Subcutaneous adipose tissue (tissue), 4 donors: ENCODE results near the gene SYNDIG1. TPM values are rescaled to one million over a fixed set of nuclear protein-coding genes. Genes with fewer than 3 reads are reported as not detected.

ENCODE experiments used
- total RNA-seq, 4 donors: library from RNA; depleted of rRNA; stranded (reverse); fragments of >200 nt; gene quantifications; one replicate each; pipeline ENCODE4 v1.1.0, GENCODE V29; 2016
- TF ChIP-seq, protein P1 (sequence below): fragments of 450-650 bp; IDR thresholded peaks from one replicate; pipeline ENCODE4 v1.5.1; 2016; ENCODE audit warnings: low read depth, mild to moderate bottlenecking, control low read depth, antibody characterized with exemption, moderate library complexity

SYNDIG1 gene
- total RNA-seq, 4 donors from 2014 or later: 0.17 to 1.5 TPM; not detected in 2

DNA sequence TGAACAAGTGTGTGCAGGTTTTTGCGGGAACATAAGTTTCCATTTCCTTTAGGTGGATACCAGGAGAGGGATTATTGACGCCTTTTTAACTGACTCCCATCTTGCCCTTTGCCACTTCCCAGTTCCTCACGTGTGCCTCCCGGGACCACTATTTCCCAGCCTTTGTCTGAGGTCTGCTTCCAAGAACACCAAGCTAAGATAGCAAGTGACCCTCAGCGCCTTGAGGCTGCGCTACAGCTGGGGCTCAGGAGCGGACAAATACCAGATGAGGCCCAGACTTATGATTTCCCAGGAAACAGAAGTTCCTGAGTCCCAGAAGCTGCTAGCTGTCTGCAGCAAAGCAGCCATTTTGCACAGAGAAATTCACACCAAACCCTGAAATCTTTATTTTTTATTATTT lies 216.7 kb downstream of the SYNDIG1 start:
- TF ChIP-seq, protein P1, sequence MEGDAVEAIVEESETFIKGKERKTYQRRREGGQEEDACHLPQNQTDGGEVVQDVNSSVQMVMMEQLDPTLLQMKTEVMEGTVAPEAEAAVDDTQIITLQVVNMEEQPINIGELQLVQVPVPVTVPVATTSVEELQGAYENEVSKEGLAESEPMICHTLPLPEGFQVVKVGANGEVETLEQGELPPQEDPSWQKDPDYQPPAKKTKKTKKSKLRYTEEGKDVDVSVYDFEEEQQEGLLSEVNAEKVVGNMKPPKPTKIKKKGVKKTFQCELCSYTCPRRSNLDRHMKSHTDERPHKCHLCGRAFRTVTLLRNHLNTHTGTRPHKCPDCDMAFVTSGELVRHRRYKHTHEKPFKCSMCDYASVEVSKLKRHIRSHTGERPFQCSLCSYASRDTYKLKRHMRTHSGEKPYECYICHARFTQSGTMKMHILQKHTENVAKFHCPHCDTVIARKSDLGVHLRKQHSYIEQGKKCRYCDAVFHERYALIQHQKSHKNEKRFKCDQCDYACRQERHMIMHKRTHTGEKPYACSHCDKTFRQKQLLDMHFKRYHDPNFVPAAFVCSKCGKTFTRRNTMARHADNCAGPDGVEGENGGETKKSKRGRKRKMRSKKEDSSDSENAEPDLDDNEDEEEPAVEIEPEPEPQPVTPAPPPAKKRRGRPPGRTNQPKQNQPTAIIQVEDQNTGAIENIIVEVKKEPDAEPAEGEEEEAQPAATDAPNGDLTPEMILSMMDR: no peak

DNA sequence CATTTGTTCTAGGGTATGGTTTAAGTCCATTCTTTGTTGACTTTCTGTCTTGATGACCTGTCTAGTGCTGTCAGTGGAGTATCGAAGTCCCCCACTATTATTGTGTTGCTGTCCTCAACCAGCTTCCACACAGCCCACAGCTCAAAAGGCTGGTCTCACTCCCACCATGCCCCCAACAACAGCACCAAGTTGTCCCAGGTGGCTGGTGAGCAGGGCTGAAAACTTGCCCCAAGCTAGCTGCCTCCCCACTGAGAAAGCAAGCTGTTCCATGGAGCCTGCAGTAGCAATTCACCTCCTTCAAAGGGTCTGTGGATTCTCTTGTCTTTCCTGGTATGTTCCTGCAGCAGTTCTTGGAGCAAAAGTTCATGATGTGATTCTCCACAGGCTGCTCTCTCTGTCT lies 221.0 kb downstream of the SYNDIG1 start:
- TF ChIP-seq, protein P1: no peak

DNA sequence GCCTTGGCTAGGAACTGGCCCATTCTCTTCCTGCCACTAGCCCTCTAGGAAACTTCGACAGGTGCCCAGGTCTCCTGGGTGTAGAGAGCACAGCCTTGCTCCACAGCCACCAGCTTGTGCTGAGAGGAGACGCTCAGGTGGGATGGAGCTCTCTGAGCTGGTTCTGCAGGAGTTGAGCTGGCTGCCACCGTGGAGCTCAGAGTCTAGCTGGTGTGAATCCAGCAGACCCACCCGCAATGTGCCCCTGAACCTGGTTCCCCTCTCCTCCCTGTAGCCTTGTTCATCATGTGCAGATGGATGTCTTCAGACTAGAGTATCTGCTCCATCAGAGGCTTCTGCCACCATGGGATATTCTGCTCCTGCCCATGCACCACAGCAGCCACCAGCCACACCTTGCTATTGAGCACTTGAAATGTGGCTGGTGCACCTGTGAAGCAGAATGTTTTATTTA lies 222.5 kb downstream of the SYNDIG1 start:
- TF ChIP-seq, protein P1: no peak

DNA sequence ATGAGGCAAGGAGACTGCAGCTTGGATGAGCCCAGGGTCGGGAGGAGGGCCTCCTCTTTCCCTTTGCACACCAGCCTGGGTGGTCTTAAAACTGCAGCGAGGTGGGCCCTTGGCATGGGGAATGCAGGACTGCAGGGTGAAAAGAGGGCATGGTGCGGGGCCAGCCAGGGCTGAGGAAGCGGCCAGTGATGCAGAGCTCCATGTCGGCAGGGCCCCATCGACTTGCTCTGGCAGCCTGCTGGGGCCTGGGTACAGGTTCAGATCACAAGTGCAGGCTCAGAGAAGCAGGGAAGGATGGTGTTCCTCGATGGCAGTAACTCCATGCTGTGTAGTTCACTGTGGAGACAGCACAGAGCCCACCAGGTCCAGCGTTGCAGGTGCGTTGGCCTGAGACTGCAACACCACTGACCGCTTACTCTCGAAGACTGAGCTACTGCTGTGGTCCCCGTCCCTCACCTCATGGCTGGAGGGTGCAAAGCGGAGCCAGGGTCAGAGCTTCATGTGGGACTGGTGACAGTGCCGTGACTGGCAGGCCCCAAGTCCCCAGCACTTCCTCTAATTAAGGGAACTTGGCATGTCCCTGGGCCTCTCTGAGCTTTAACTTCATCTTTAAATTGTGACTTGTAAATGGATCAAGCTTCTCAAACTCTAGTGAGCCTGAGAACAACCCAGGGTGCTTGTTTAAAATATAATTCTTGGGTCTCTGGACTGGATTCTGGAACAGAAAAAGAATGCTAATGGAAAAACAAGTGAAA lies 223.2 kb downstream of the SYNDIG1 start:
- TF ChIP-seq, protein P1: no peak

- TF ChIP-seq, protein P1: no peak
Observed at GRCh38 chr20:24693466-24694156, 224.2 kb downstream of the SYNDIG1 start.

- TF ChIP-seq, protein P1: no peak
Observed at GRCh38 chr20:24694157-24694726, 224.8 kb downstream of the SYNDIG1 start.
